Stimulated activated CD4-positive, alpha-beta T cell treated with anti-CD3 and anti-CD28 coated beads, Interleukin-15, amount 100 ng/mL, for 1 hour (primary cell): Measurements from ENCODE around the gene C19orf33.
A peak's percentile ranks its signal among the peaks of the same experiment; 100 is the strongest.

ENCODE experiments used
- DNase-seq, 2 donors: peaks; one replicate each; pipeline ENCODE4 v3.0.0-alpha.2; 2020; ENCODE audit warnings: low read depth in 1 of 2, low spot score in 1 of 2

C19orf33 gene

GRCh38 chr19:38308006-38308766 lies 4.1 kb downstream of the C19orf33 start:
- no peak for DNase-seq

GRCh38 chr19:38308926-38309614 lies 5.0 kb downstream of the C19orf33 start:
- no peak for DNase-seq

- no peak for DNase-seq
Measured at GRCh38 chr19:38309615-38310278, 5.7 kb downstream of the C19orf33 start.

- DNase-seq = no peak
Measured at GRCh38 chr19:38310279-38310670, 6.2 kb downstream of the C19orf33 start.

GRCh38 chr19:38310986-38311385 lies 6.9 kb downstream of the C19orf33 start:
- no peak for DNase-seq

- peak; percentile 91 to 93 for DNase-seq
Measured at GRCh38 chr19:38315657-38316476, 11.8 kb downstream of the C19orf33 start, which contains the start of gene YIF1B. TSS of gene YIF1B (minus strand) at chr19:38315947. CDS start at chr19:38315917, 30 bp downstream.

GRCh38 chr19:38316477-38317067 lies 12.5 kb downstream of the C19orf33 start:
- DNase-seq = no peak

GRCh38 chr19:38317104-38317612 lies 13.1 kb downstream of the C19orf33 start:
- no peak for DNase-seq

GRCh38 chr19:38318660-38319059 lies 14.6 kb downstream of the C19orf33 start:
- DNase-seq = no peak

- peak in 1 of 2 donors; percentile 37 for DNase-seq
Measured at GRCh38 chr19:38319421-38320258, 15.6 kb downstream of the C19orf33 start, which contains the start of gene KCNK6. TSS of gene KCNK6 (plus strand) at chr19:38319845. CDS start at chr19:38319951, 106 bp downstream.

- no peak for DNase-seq
Measured at GRCh38 chr19:38320969-38321339, 16.9 kb downstream of the C19orf33 start.

GRCh38 chr19:38321646-38322196 lies 17.7 kb downstream of the C19orf33 start:
- no peak for DNase-seq

GRCh38 chr19:38323291-38323690 lies 19.2 kb downstream of the C19orf33 start:
- no peak for DNase-seq

GRCh38 chr19:38324431-38324830 lies 20.4 kb downstream of the C19orf33 start:
- no peak for DNase-seq

GRCh38 chr19:38326591-38326990 lies 22.5 kb downstream of the C19orf33 start:
- DNase-seq = no peak

GRCh38 chr19:38329651-38330050 lies 25.6 kb downstream of the C19orf33 start:
- no peak for DNase-seq

GRCh38 chr19:38331728-38332127 lies 27.7 kb downstream of the C19orf33 start:
- DNase-seq = no peak

GRCh38 chr19:38333245-38333644 lies 29.2 kb downstream of the C19orf33 start:
- no peak for DNase-seq

- peak; percentile 84 to 87 for DNase-seq
Measured at GRCh38 chr19:38335949-38336637, 32.0 kb downstream of the C19orf33 start.
